ENCODE data around the gene TMEM163. TPM values are rescaled to one million over a fixed set of nuclear protein-coding genes. Genes with fewer than 3 reads are reported as not detected.

The TMEM163 gene
- total and polyA plus RNA-seq, 8 donors = 0.58 to 16.7 (median 3.2) TPM; not detected in 1

DNA sequence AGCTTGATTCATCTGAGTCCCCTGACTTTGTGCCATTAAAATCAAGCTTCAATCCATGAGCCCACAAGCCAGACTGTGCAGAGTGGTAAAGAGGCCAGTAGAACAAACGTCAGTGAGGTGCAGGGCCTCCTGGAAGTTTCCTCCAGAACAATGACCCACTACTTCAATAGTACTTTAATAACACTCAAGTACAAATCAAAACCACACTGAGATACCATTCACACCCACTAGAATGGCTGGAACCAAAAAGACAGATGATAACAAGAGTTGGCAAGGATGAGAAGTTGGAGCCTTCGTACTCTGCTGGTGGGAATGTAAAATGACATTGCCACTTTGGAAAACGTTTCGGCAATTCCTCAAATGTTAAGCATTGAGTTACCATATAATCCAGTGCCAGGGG, 181.1 kb downstream of the TMEM163 start:
- no peak overlapping the region for H3K27ac ChIP-seq
- no peak for TF ChIP-seq POLR2A (IDR thresholded peaks at IDR 0.05)
- no peak for TF ChIP-seq POLR2AphosphoS5 (IDR thresholded peaks at IDR 0.05)
- TF ChIP-seq EP300 (IDR thresholded peaks at IDR 0.05) = no peak
- TF ChIP-seq, protein P1, sequence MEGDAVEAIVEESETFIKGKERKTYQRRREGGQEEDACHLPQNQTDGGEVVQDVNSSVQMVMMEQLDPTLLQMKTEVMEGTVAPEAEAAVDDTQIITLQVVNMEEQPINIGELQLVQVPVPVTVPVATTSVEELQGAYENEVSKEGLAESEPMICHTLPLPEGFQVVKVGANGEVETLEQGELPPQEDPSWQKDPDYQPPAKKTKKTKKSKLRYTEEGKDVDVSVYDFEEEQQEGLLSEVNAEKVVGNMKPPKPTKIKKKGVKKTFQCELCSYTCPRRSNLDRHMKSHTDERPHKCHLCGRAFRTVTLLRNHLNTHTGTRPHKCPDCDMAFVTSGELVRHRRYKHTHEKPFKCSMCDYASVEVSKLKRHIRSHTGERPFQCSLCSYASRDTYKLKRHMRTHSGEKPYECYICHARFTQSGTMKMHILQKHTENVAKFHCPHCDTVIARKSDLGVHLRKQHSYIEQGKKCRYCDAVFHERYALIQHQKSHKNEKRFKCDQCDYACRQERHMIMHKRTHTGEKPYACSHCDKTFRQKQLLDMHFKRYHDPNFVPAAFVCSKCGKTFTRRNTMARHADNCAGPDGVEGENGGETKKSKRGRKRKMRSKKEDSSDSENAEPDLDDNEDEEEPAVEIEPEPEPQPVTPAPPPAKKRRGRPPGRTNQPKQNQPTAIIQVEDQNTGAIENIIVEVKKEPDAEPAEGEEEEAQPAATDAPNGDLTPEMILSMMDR (IDR thresholded peaks at IDR 0.05) = no peak
- H3K9me3 ChIP-seq = no peaks in the 10 kb centered on the region
- no peak for DNase-seq
- no peaks in the 10 kb centered on the region for H3K27me3 ChIP-seq
- H3K4me3 ChIP-seq = no peak overlapping the region
- intact Hi-C loops (cut with DNase I; ENCODE audit: low total_unique reads) = no loop called here
- 46 to 83% (median 62%) methylated on average over 4 of the region's 4 CpGs for WGBS, 5 donors
- H3K36me3 ChIP-seq = no peaks in the 10 kb centered on the region
- peaks cover 0 to 8% (median 0%) of the 10 kb centered on the region in 4 donors for H3K4me1 ChIP-seq

DNA sequence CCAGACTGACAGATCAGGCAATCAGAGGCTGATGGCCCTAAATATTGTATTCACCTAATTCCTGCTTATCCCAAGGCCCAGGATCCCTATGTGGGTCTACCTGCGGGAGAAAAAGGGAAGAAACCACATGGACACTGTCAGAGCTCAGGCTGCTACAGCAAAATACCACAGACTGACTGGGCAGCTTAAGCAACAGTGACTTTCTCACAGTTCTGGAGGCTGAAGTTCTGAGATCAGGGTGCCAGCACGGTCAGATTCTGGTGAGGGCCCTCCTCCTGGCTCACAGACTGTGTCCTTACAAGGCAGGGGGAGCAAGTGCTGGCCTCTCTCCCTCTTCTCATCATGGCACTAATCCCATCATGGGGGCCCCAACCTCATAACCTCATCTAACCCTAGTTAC, 181.7 kb downstream of the TMEM163 start:
- intact Hi-C loops (cut with DNase I; ENCODE audit: low total_unique reads) = no loop called here
- 81 to 100% (median 89%) methylated on average over 2 of the region's 2 CpGs for WGBS, 5 donors
- H3K36me3 ChIP-seq = no peaks in the 10 kb centered on the region

DNA sequence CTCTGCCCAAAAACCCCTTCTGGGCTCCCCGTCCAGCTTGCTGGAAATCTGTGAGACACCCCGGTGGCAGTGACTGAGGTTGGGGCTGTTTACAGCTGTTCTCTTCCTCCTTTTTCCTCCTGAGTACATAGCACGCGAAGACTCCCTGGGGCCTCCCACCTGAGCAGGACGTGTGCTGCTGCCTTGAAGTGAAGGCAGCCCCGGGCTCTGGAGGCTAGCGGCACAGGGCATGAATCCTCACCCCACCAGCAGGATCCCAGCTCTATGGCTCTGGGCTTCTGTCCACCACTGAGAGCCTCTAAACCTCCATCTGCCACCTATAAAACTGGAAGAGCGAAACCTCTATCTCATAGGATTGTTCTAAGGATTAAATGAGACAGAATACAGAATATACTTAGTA, 182.5 kb downstream of the TMEM163 start:
- Histone ChIP-seq H3K27me3 (no peaks in the 10 kb centered on the region), H3K9me3 (no peaks in the 10 kb centered on the region), H3K4me3 (no peak overlapping the region), H3K27ac (peak overlapping the region; percentile 2 to 66 (median 15)), H3K36me3 (no peaks in the 10 kb centered on the region), H3K4me1 (peaks cover 0 to 8% (median 0%) of the 10 kb centered on the region in 4 donors)
- whole genome bisulfite sequencing, 5 donors = 42 to 58% (median 50%) methylated on average over 8 of the region's 8 CpGs
- TF ChIP-seq, protein P1 (IDR thresholded peaks at IDR 0.05) = no peak
- TF ChIP-seq POLR2AphosphoS5 (IDR thresholded peaks at IDR 0.05) (no peak), POLR2A (IDR thresholded peaks at IDR 0.05) (no peak), EP300 (IDR thresholded peaks at IDR 0.05) (no peak)
- intact Hi-C loops (cut with DNase I; ENCODE audit: low total_unique reads) = no loop called here
- peak in 1 of 2 donors; percentile 66 for DNase-seq

More for the DNA sequence above, 181.7 kb downstream of the TMEM163 start:
- Histone ChIP-seq H3K4me3 (no peak overlapping the region), H3K9me3 (no peaks in the 10 kb centered on the region), H3K4me1 (peaks cover 0 to 8% (median 0%) of the 10 kb centered on the region in 4 donors), H3K27ac (peak overlapping the region in 1 of 5 donors; percentile 66), H3K27me3 (no peaks in the 10 kb centered on the region)
- DNase-seq = no peak
- TF ChIP-seq EP300 (IDR thresholded peaks at IDR 0.05) (no peak), POLR2AphosphoS5 (IDR thresholded peaks at IDR 0.05) (no peak), POLR2A (IDR thresholded peaks at IDR 0.05) (no peak)
- TF ChIP-seq, protein P1 (IDR thresholded peaks at IDR 0.05) = no peak

DNA sequence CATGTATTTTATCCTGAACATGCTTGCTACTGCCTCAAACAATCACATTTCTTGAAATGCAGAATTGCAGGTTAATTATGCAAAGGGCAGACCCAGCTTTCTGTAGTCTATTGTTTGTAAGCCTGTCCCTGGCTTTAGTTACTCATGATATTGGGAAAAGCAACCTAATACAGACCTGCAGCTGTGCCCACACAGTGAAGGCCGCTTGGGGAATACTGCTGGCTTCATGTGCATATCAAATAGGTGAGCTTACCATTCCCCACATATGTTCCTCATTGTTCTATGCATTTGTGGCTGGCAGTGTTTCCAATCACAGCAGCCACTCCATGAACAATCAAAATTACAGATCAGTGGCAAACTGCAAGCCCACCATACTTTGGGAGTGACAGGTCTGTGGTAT, 186.3 kb downstream of the TMEM163 start:
- WGBS, 5 donors = 83 to 100% (median 92%) methylated on average over 1 of the region's 1 CpG
- DNase-seq = no peak
- no peaks in the 10 kb centered on the region for H3K36me3 ChIP-seq
- H3K4me1 ChIP-seq = peaks cover 0 to 8% (median 0%) of the 10 kb centered on the region in 4 donors
- no peak overlapping the region for H3K27ac ChIP-seq
- no peak overlapping the region for H3K4me3 ChIP-seq
- no peaks in the 10 kb centered on the region for H3K9me3 ChIP-seq
- TF ChIP-seq, protein P1 (IDR thresholded peaks at IDR 0.05) = no peak
- TF ChIP-seq POLR2A (IDR thresholded peaks at IDR 0.05) = no peak
- TF ChIP-seq POLR2AphosphoS5 (IDR thresholded peaks at IDR 0.05) = no peak
- intact Hi-C loops (cut with DNase I; ENCODE audit: low total_unique reads) = no loop called here
- H3K27me3 ChIP-seq = no peaks in the 10 kb centered on the region

Measured in stomach (tissue), 9 donors.